Skin epidermis (tissue), 12 donors: ENCODE data around the gene ARID4A.
"Not testable (repeated sequence)": the region's sequence is repeated elsewhere in the genome, so short reads cannot be mapped to it uniquely, and the experiment has no call there.

Experiments used
- H3K27ac ChIP-seq, 21 experiments: fragments of 200-600 bp; sonication (generic) in 11 of 21; one replicate each; pipeline ENCODE4 v1.5.0; 2020; ENCODE audit warnings: mild to moderate bottlenecking in 3 of 21, inconsistent platforms in 2 of 21, moderate library complexity in 2 of 21
- H3K4me3 ChIP-seq, 7 experiments: fragments of 200-600 bp; sonication (generic) in 2 of 7; one replicate each; pipeline ENCODE4 v1.5.0; 2020; ENCODE audit warnings: inconsistent platforms in 2 of 7, mild to moderate bottlenecking in 2 of 7, moderate library complexity in 1 of 7

The ARID4A gene

GRCh38 chr14:58298477-58299400 lies at the start of gene ARID4A:
ARID4A (plus strand) TSS chr14:58298555; CDS start chr14:58299855, 1,300 bp downstream.
- peak within 1 kb of the TSS; percentile 69 to 97 (median 93) for H3K27ac ChIP-seq
- H3K4me3 ChIP-seq: peak within 1 kb of the TSS; percentile 61 to 98 (median 94)

GRCh38 chr14:58249611-58250010 lies 48.7 kb upstream of the ARID4A start:
- Histone ChIP-seq H3K4me3 (no peak overlapping the region), H3K27ac (no peak overlapping the region)

- no peak overlapping the region for H3K4me3 ChIP-seq
These were observed 40.2 kb upstream of the ARID4A start for GRCh38 chr14:58258156-58258555.

GRCh38 chr14:58262005-58262404 lies 36.4 kb upstream of the ARID4A start:
- not testable (repeated sequence) for H3K27ac ChIP-seq, H3K4me3 ChIP-seq

More at GRCh38 chr14:58258156-58258555, 40.2 kb upstream of the ARID4A start:
- H3K27ac ChIP-seq: no peak overlapping the region

- no peak overlapping the region for H3K4me3 ChIP-seq
- no peak overlapping the region for H3K27ac ChIP-seq
These were observed 33.0 kb upstream of the ARID4A start for GRCh38 chr14:58265401-58265800.

- no peak overlapping the region for H3K4me3 ChIP-seq
- no peak overlapping the region for H3K27ac ChIP-seq
These were observed 27.7 kb upstream of the ARID4A start for GRCh38 chr14:58270628-58271027.

GRCh38 chr14:58272588-58273372 lies 25.6 kb upstream of the ARID4A start:
- no peak overlapping the region for H3K4me3 ChIP-seq

GRCh38 chr14:58274881-58275280 lies 23.5 kb upstream of the ARID4A start:
- Histone ChIP-seq H3K27ac (peak overlapping the region in 2 of 21 experiments; percentile 26 to 50), H3K4me3 (no peak overlapping the region)

More at GRCh38 chr14:58272588-58273372, 25.6 kb upstream of the ARID4A start:
- no peak overlapping the region for H3K27ac ChIP-seq

GRCh38 chr14:58275527-58276190 lies 22.7 kb upstream of the ARID4A start:
- Histone ChIP-seq H3K27ac (peak overlapping the region in 6 of 21 experiments; percentile 1 to 50 (median 26)), H3K4me3 (no peak overlapping the region)

- Histone ChIP-seq H3K4me3 (no peak overlapping the region), H3K27ac (peak overlapping the region in 3 of 21 experiments; percentile 1 to 25 (median 6))
These were observed 22.1 kb upstream of the ARID4A start for GRCh38 chr14:58276208-58276607.

- H3K4me3 ChIP-seq: no peak overlapping the region
- H3K27ac ChIP-seq: peak overlapping the region in 1 of 21 experiments; percentile 27
These were observed 20.2 kb upstream of the ARID4A start for GRCh38 chr14:58278177-58278576.

- Histone ChIP-seq H3K27ac (peak overlapping the region in 20 of 21 experiments; percentile 17 to 86 (median 66)), H3K4me3 (no peak overlapping the region)
These were observed 17.2 kb upstream of the ARID4A start for GRCh38 chr14:58280954-58281787.

- peak overlapping the region in 19 of 21 experiments; percentile 37 to 86 (median 66) for H3K27ac ChIP-seq
These were observed 16.4 kb upstream of the ARID4A start for GRCh38 chr14:58281969-58282368.

GRCh38 chr14:58282925-58283593 lies 15.3 kb upstream of the ARID4A start:
- H3K4me3 ChIP-seq: no peak overlapping the region
- H3K27ac ChIP-seq: peak overlapping the region in 7 of 21 experiments; percentile 65 to 86 (median 75)

More at GRCh38 chr14:58281969-58282368, 16.4 kb upstream of the ARID4A start:
- H3K4me3 ChIP-seq: no peak overlapping the region

GRCh38 chr14:58283730-58284129 lies 14.6 kb upstream of the ARID4A start:
- Histone ChIP-seq H3K4me3 (no peak overlapping the region), H3K27ac (no peak overlapping the region)

GRCh38 chr14:58285132-58285531 lies 13.2 kb upstream of the ARID4A start:
- Histone ChIP-seq H3K27ac (no peak overlapping the region), H3K4me3 (no peak overlapping the region)

GRCh38 chr14:58287607-58288042 lies 10.7 kb upstream of the ARID4A start:
- Histone ChIP-seq H3K27ac (peak overlapping the region in 2 of 21 experiments; percentile 12 to 32), H3K4me3 (no peak overlapping the region)

- Histone ChIP-seq H3K27ac (peak overlapping the region in 2 of 21 experiments; percentile 12 to 32), H3K4me3 (no peak overlapping the region)
These were observed 10.1 kb upstream of the ARID4A start for GRCh38 chr14:58288106-58288792.
